DMS79 (cell line): ENCODE data around the gene DSCAM.

Source experiments
- DNase-seq: peaks from one replicate; lab custom pipeline; 2025; lab: John Stamatoyannopoulos, UW

Gene DSCAM

DNA sequence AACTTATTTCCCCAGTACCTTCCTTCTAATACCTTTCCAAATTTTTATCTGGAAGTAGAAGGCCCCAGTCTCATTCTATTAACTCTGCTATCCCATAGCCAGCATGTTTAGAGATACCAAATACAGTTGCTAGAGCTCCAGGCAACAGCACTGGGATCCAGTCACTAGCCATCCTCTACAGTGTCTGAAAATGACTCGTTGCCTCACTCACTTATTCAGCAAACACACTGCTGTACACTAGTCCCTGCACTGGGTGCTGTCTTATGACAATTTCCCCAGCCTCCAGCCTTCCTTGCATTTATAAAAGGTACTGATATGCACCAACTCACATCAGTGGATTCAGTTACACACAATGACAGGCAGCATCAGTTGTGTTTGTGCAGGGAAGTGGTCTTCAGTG is 179.0 kb downstream of the DSCAM start:
- DNase-seq = no peak

DNA sequence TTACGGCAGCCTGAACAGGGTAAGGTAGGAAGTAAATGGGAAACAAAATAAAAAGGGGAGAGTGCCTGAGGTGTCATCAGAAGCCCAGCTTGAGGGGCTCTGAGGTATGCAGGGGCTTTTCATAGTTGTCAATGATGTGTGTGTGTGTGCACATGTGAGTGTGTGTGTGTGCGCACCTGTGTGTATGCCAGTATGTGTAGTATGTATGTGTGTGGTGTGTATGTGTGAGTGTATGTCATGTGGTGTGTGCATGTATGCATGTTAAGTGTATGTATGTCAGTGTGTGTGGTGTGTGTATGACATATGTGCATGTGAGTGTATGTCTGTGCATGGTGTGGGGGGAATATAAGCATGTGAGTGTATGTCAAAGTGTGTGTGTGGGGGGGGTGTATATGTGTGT is 184.1 kb downstream of the DSCAM start:
- no peak for DNase-seq

DNA sequence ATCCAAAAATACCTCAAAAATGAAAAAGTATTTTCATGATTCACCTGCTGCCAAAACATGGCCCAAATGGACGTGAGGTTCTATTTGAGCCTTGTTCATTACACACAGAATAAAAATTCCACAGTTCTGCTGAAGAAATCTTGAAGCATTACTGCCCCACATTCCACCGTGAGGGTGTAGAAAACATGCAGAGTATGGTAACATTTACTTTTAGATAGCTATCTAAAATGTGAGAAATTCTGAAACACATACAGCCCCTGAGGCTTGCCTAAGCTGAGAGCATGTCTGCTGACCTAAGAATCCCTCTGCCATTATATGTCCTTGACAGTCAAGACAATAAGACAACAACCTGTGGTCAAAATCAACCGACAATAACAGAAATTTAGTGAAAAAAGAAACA is 186.5 kb downstream of the DSCAM start:
- no peak for DNase-seq

DNA sequence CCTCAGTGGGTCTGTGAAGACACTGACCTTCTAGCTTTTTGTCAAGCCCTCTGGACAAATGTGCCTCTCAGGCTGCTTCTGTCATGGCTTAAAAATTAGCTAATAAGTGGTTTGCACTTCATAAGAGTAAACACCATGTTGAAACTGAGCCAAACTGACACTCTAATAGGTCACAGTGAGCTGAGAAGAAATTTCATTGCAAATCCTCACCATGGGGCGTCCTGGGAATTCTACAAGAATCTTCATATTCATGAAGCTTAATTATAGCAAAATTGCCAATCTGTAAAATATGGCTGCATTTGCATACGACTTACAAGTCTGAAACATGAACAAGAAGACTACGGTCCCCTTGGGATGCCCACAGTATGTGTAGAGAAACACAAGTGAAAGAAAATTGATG is 188.6 kb downstream of the DSCAM start:
- DNase-seq = peak; percentile 91

GRCh38 chr21:40652436-40652835 is 194.5 kb downstream of the DSCAM start:
- DNase-seq = no peak

DNA sequence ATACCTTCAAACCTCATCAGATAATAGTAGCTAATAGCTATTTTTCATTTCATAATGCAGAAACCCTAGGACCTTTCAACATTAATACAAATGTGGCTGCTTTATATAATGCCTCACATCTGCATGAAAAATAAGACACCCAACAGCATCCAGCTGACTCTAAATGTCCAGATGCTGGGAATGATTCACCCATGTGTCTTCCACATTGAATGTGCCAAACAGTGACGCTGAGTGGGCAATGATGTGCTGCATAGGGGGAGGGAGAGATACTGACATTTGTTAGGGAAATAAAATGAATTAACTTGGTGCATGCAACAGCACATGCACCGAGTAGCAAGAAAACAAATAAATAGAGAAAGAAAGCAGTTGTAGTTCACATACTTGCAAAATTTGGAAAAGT is 199.3 kb downstream of the DSCAM start:
- no peak for DNase-seq

DNA sequence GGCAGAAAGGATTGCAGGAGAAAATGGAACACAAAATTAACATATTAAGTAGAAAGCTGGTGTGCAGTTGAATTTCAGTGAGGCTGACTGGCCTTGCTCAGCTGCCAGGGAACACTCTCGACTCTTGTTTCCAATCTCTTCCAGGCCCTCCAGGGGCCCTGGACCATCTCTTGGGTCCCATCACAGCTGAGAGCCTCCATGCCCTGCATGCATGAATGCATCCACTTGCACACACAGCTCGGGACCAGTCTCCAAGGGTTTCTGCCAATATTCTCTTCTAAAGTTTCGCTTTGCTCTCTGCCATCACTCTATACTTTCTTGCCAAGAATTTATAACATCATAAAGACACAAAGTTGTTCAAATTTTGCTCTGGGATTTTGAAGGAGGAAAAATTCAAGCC is 200.3 kb downstream of the DSCAM start:
- peak; percentile 29 for DNase-seq

DNA sequence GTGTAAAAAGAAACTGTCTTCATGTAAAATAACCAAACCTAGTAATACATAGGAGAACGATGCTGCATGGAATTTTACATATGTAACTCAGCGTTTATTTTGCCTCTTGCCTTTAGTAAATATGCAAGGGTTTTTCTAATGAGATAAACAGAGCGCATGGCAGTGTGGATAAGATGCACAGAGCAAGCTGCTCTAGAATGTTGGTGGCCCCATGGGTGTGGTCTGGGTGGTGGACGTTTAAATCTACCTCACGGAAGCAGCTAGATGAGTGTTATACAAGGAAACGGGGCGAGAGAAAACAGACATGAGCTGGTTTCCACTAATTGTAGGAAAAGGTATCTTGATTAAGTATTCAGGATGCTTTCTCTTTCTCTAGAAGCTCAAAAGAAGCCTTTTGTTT is 205.9 kb downstream of the DSCAM start:
- no peak for DNase-seq

GRCh38 chr21:40640266-40640789 is 206.6 kb downstream of the DSCAM start:
- no peak for DNase-seq

DNA sequence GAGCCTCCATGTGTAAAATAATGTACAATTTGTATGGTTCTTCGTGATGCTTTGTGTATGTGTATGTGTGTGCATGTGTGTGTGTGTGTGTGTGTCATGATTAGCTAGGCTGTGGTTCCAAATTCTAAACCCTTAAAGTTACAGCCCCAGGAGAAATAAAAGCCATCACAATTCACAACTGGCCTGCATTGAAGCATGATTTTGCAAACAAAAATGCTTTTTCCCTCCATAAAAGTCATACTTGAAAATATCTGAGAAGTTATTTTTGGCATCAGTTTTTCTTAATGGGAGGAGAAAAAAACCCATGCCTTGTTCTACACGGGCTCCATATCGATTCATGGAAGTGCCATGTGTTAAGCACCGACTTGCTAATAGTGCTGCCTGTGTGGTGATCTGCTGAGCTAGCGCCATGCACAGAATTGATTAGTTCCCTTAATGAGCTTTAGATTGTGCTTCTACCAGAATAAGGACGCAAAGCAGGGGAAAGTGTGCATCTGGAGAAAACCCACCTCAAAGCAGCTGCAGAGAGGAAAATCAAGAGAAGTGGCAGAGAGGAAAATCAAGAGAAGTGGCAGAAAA is 207.3 kb downstream of the DSCAM start:
- no peak for DNase-seq

DNA sequence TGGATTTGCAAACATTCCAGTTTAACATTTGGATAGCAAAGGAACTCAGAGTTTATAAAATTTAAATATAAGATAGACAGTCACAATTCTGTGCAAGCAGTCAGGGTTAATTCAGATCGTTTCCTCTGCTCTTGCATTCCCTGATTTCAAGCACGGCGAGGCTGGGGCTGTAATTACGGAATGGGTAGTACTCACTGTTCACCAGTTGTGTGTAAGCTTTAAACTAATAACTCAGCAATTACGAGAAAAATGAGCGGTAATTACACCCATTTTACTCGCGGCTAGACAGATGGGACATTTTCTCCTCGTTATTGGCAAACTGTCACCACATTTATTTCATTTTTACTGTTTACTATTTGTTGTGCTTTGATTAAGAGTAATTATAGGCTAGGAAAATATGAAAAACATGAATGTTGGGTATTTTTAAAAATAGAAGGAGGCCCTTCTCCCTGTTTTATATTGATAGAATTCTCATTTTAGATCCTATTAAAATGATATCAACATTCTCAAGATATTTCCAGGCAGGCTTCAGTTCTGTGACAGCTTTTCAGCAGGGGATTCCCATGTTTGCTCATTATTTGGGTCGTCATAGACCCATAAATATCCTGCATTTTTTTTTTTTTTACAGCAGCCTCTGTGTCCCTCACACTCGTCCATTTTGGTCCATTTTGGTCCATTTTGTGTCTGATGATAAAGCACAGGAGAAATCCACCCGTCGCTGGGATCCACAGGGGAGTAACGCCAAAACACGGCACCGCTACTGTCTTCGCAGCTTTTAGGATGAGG is 208.3 kb downstream of the DSCAM start:
- no peak for DNase-seq

DNA sequence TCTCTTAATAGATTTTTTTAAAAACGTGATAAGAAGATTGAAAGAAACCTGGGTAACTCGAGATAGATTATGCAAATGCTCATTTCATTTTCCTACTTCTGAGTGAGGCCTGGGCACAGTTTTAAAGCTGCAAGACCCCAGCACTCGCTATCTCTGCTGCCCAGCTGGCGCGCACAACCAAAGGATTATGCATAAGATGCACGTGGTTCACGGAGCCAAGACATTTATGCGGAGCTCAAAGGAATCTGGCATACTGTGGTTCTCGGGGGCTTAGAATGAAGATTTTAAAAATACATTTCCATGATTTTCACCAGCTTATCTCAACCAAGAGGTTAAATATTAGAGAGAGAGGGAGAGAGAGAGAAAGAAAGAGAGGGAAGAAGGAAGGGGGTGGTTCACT is 210.9 kb downstream of the DSCAM start:
- no peak for DNase-seq

DNA sequence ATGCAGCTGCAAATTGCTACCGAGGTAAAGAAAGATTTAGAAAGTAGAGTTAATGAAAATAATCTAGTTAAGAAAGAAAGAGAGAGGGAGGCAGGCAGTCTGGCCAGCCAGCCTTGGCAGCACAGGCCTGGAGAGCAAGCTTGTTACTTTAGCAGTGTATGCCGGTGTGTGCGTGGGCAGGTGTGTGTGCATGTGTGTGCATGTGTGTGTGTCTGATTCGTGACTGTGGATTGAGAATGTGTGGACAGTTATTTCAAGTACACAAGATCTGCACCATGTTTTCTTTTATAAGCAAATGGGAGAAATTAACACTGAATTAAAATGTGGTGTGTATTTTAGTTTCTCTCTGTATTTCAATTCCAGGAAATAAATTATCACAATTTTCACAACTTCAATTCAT is 211.6 kb downstream of the DSCAM start:
- no peak for DNase-seq

- DNase-seq = no peak
These were observed 212.8 kb downstream of the DSCAM start for GRCh38 chr21:40634141-40634540.

DNA sequence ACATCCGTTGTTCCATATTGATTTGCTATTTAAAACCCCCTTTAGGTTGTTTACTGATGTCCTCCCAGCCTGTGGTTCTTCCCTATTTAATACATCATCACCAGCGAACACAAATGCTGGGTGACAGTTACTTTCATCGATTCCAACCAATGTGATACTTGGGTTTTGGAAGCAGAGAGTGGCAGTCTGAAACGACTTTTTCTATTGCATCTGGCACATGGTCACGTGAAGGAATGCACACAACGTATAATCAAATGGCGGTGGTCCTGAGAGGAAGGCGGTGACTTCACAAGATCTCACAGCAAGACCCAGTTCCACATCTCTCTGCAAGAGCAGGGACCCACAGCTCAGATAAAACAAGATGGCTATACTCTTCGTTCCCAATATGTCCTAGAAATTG is 213.9 kb downstream of the DSCAM start:
- no peak for DNase-seq

DNA sequence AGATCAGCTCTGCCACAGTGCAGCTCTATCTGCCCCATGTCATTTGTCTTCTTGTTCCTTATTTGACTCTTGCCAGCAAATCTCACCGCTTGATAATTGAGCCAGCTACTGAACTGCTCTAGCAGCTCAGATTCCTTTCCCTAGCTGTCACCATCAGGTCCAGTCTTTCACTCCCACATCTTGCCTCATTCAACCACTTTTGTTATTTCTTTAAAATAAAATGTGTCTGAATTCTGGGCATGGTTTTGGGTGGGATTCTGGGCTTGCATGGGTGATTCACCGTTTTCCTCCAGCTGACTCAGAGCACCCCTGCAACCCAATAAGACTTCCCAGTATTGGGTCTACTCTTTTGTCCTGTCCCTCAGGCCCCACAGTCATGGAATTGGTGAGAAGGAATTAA is 215.7 kb downstream of the DSCAM start:
- DNase-seq = no peak

- no peak for DNase-seq
These were observed 221.0 kb downstream of the DSCAM start for GRCh38 chr21:40625991-40626390.

DNA sequence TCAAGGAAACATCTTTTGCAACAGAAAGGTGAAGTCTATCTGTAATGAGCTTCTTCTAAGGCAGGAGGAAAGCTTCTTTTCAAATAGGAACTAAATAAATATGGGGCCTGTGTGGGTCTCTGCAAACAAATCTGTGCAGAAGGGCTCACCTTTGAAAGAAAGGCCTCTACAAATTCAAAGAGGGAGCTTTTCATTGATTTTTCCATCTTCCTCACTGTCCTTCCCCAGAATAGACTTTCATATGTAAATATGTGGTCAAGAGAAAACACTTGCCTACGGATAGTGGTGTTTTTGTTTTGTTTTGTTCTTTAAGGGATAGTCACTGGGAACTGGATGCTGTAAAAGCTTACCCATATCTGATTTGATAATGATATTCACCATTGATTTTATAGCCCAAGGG is 223.4 kb downstream of the DSCAM start:
- no peak for DNase-seq

- peak; percentile 52 for DNase-seq
These were observed 224.4 kb downstream of the DSCAM start for GRCh38 chr21:40622531-40622930.

DNA sequence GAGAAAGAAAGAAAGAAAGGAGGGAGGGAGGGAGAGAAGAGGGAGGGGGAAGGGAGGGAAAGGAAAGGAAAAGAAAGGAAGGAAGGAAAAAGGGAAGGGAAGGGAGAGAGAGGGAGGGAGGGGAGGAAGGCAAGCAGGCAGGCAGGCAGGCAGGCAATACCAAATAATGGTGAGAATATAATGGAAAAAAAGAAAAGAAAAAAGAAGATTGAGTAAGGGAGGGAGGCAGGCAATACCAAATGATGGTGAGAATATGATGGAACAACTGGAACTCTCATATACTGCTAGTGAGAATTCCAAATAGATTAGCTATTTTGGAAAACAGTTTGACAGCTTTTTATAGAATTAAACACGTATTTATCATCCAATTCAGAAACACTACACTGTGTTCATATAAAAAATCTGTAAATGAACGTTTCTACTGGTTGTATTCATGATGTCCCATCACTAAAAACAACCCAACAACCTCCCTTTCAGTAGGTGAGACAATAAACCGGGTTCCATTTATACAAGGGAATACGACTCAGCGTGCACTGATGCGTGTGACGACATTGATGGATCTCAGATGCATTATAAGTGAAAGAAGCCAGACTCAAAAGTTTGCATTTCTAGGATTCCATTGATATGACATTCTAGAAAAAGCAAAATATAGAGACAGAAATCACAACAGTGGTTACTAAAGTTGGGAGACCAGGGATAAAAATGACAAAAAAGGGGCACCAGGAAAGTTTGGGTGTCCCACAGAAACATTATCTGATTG is 226.4 kb downstream of the DSCAM start:
- DNase-seq = no peak

DNA sequence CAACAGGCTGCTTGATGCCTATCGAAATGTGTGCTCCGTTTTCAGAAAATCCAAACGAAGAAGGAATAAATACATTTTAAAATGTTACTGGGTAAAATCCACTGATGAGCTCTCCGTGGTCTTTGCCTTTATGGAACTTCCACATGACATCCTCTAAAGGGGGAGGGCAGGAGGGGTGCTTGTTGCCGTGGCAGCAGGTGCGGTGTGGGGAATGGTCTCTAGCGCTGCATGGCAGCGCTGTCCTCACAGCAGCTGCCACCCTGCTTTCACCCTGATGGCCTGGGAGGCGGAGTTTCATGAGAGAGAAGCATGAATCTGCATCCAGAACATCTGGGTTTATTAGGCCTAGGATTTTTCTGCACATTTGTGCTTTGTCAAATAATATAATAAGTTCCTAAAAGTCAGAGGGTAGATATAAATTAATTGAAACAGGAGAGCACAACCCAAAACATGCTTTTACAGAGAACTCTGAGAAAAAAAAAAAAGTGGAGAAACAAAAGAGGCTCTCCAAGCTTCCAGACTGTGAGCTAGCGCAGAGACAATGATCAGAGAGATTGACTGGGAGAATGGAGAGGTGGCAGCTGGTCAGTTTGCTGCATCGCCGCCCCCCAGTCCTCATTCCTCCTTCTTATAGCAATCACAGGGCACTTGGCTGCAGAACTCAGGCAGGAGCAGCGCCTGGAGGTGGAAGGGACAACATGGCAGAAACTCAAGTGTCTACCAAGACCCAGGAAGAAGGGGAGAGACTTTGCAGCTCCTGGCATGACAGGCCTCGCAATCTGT is 228.6 kb downstream of the DSCAM start:
- no peak for DNase-seq

GRCh38 chr21:40616377-40616704 is 230.6 kb downstream of the DSCAM start:
- DNase-seq = no peak
